Left renal pelvis (tissue), 4 donors: ENCODE measurements around the gene IL13. TPM values are rescaled to one million over a fixed set of nuclear protein-coding genes. Genes with fewer than 3 reads are reported as not detected.
"Not testable (repeated sequence)": the region's sequence is repeated elsewhere in the genome, so short reads cannot be mapped to it uniquely, and the experiment has no call there.

Experiments
- DNase-seq, 4 donors: peaks; one replicate each; pipeline ENCODE4 v3.0.0-alpha.2; 2013; ENCODE audit warnings: low read depth in 4 of 4, low spot score in 3 of 4
- polyA plus RNA-seq, 4 donors: library from polyadenylated mRNA; unstranded; fragments of 120-200 nt; gene quantifications; one replicate each; pipeline ENCODE4 v1.2.1, GENCODE V29; 2013; ENCODE audit not compliant: insufficient read length in 4 of 4

Gene IL13
- under 1 TPM in 1 of 4 donors, not detected in 3; 0.15 TPM for polyA plus RNA-seq

DNA sequence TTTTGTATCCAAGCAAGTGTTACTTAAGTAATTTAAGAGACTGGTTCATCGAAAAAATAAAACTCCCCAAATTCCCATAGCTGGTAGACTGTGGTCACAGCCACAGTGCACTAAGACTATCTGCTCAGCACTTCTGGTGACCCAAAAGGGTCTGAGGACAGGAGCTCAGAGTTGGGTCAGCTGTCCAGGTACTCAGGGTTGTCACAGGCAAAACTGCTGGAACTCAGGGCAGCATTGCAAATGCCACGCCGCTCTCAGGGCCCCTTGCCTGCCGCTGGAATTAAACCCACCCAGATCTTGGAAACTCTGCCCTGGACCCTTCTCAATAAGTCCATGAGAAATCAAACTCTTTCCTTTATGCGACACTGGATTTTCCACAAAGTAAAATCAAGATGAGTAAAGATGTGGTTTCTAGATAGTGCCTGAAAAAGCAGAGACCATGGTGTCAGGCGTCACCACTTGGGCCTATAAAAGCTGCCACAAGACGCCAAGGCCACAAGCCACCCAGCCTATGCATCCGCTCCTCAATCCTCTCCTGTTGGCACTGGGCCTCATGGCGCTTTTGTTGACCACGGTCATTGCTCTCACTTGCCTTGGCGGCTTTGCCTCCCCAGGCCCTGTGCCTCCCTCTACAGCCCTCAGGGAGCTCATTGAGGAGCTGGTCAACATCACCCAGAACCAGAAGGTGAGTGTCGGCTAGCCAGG is at the start of gene IL13:
TSS of gene IL13 (plus strand) at position 498 of the 705 bp plus-strand sequence. CDS start at position 512, 14 bp downstream.
- no peak for DNase-seq

DNA sequence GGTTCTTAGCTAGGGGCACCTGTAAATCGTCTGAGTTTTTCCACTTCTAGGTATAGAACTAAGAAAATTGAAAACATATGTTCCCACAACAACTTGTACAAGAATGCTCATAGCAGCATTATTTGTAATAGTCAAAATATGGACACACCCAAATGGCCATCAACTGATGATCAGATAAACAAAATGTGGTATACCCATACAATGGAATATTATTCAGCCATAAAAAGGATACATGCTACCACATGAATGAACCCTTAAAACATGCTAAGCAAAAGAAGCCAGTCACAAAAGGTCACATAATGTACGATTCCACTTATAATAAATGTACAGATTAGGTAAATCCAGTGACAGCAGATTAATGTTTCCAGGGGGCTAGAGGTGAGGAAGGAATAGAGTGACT is 46.0 kb upstream of the IL13 start:
- no peak for DNase-seq

DNA sequence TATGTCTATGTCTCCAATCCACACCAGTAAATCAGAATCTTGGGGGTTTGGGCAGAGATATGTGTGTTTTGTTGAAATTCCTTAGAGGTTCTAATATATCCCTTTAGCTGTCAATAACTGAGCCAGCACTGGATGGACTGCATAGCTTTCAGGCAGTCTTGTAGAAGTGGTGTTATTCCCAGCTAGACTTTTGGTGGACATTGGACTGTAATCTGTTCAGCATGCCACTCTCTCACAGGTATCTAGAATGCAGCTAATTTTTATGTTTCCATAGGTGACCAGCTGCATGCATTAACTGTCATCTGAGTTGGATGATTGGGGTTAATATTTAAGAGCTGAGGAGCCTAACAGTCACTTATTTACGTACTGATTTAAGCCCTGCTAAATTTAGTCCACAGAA is 45.1 kb upstream of the IL13 start:
- no peak for DNase-seq

DNA sequence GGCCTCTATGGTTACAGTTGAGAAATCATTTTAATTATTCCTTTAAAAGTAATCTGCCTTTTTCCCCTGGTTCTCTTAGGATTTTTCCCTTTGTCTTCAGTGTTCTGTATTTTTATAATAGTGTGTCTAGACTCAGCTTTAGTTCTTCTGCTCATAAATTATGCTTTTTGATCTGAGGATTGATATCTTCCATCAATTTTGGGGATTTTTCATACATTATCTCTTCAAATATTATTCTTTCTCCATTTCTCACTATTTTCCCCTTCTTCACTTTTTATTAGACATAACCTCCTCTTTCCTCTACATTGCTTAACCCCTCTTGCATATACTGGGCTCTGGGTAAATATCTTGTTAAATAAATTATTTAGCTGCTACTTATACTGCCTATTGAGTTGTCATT is 36.3 kb upstream of the IL13 start:
- DNase-seq: no peak

DNA sequence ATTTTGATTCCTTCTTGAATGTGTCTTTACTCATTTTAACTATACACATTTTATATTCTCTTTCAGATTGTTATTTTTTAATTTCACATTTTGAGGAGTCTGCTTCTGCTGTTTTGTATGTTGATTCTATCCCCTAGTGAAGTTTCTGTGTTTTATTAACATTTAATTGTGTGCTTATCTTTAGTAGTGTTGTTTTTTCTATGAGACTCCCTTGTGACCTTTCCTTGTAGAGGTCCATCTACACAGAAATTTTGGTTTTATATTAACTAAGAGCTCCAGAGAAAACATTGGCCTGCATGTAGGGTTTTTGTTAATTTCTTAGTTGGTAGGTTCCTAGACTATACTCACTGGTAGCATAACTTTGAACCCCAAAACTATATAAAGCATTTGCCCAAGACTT is 35.4 kb upstream of the IL13 start:
- DNase-seq: no peak

DNA sequence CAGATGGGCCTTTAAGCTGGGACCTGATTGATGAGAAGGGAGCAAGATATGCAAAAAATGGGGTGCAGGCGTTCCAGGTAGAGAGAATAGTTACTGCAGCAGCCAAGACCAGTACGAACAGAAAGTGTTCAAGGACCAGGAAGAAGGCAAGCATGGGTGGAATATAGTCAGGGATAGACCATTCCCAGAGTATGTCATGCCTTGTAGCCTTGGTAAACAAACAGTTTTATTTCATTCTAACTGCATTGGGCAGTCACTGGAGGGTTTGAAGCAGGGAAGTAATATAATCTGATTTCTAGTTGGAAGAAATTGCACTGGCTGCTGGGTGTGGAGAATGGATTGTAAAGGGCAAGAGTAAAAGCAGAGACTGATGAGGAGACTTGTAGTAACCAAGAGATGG is 30.5 kb upstream of the IL13 start:
- no peak for DNase-seq

DNA sequence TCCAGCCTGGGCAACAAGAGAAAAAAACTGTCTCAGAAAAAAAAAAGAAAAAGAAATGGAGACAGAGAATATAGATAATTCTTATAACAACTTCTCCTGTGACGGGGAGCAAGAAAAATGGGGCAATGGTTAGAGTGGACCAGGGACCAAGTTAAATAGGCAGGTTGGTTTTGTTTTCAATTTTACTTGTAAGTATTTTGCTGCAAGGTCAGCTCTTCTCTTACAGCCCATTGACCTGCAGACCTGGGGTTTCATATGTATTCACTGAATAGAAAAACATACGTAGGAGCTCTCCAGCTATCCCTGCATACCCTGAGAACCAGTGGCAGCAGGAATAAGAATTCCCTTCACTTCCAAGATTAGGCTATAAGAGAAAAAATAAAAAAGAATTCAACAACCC is 29.2 kb upstream of the IL13 start:
- no peak for DNase-seq

DNA sequence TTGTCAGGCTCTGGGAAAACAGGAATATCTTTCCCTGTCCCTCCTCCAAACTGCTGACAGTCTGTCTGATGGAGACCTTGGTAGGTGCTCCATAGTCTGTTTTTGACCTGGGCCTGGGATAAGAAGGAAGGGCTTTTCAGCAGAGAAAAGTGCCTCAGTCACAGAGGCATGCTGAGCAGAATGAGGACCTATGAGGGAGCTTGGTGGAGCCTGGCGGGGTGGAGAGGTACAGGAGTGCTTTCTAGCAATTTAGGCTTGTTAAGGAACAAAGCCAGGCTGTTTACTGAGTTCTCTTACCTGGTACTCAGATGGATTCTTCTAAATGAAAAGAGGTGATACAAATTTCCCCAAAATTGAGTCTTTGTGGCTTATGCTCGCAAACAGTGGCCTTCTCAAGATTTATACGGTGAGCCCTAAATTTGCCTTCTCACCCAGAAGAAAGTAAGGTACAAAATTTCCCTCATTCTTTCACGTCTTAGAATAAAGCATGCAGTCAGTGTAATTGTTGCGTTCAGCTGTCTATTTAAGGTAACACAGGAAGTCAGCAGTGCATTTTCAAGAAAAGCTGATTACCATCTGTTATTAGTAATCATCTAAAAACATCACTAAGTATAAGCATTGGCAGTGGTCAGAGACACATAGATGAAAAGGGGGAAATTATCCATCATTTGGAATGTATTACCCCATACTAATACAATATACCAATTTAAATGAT is 28.6 kb upstream of the IL13 start:
- DNase-seq: no peak

DNA sequence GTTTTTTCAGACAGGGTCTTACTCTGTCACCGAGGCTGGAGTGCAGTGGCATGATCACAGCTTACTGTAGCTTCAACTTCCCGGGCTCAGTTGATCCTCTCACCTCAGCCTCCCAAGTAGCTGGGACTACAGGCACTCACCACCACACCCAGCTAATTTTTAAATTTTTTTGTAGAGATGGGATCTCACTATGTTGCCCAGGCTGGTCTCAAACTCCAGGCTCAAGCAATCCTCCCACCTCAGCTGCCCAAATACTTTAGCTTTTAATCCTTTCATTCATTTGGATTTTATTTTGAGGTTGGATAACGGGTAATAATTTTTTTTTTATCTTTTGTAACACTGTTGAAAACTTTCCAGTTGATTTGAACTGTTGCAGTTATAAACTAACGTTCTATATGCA is 24.4 kb upstream of the IL13 start:
- DNase-seq: not testable (repeated sequence)

DNA sequence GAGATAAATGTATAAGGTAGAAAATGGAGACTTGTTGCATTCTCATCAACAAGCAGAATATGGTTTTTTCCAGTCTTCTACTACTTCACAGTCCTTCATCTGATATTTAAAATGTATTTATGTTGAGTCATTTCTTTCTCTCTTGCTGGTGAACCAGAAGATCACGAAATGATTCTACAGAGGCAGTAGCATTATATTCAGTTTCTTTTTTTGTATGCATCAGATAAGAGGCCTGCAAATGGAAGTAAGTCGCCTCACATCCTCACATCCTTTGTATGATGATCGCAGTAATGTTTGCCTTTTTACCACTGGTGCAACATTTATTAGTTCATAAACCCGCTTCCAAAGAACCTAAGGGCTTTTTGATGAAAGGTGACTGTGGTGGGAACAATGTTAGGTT is 22.1 kb upstream of the IL13 start:
- DNase-seq: no peak

DNA sequence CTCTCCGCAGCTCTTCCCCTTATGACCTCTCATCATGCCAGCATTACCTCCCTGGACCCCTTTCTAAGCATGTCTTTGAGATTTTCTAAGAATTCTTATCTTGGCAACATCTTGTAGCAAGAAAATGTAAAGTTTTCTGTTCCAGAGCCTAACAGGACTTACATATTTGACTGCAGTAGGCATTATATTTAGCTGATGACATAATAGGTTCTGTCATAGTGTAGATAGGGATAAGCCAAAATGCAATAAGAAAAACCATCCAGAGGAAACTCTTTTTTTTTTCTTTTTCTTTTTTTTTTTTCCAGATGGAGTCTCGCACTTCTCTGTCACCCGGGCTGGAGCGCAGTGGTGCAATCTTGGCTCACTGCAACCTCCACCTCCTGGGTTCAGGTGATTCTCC is 20.7 kb upstream of the IL13 start:
- no peak for DNase-seq

DNA sequence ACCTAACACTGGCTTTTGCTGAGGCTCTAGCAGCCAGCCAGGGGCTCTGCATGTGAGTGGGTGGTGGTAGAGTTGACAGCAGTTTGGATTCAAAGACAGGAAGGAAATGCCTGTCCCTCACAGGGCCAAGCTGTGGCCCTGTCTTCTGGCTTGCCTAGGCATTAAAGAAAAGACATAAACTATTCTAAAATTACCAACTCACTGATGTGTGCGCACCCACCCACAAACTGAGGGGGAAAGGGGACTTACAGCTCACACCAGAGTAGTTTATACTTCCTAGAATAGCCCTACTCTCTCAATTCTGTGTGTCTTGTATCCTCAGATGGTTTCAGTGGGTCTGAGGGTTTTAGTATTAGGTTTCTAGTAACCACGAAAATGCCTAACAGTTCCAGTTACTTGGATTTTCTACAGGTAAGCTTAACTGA is 18.3 kb upstream of the IL13 start:
- no peak for DNase-seq

DNA sequence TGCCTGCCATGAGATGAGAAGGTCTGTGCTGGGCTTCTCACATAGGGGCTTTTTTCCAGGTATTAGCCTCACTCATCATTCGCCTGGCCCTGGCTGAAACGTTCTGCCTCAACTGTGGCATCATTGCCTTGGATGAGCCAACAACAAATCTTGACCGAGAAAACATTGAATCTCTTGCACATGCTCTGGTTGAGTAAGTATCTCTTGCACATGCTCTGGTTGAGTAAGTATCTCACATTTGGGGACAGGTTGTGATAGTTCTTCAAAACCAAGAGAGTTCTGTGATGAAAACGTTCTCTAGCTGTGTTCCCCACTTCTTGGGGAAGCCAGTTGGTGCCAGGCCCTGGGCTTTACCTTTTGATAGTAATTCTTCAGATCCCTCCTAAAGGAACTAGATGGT is 17.4 kb upstream of the IL13 start:
- no peak for DNase-seq

DNA sequence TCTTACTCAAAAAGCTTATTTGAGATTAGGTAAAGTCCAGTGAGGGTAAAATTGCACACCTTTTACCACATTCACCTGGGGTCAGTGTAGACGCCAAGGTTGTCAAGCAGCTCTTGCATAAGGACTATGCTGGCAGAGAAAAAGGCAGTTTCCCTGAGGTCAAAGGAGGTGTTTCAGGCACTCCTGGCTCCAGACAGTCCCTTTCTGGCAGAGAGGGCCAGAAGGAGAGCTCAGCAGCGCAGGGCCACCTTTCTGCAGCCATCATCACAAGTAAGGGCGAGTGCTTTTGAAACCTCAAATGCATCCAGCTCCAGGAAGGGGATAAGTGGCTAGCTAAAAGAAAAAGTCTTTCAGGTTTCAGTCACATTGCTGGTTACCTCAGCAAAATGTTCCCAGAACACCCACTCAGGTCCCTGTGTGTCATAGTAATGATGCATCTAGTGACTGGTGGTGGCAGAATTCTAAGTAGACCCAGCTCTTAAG is 16.7 kb upstream of the IL13 start:
- DNase-seq: no peak

DNA sequence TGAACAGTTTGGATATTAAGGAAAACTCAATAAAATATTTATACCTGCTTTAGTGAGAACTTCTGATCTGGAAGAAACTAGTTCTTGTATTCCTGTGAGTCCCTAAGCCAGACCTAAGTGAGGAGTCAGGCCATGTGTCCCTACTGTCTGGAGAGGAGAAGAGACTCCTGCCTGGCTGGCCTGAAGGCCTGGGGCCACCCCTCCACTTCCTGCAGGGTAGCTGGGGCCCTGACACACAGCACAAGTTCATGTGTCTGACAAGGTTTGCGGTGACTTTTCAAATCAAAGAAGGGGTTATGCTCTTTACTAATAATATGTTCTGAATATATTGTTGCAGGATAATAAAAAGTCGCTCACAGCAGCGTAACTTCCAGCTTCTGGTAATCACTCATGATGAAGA is 16.1 kb upstream of the IL13 start:
- no peak for DNase-seq

DNA sequence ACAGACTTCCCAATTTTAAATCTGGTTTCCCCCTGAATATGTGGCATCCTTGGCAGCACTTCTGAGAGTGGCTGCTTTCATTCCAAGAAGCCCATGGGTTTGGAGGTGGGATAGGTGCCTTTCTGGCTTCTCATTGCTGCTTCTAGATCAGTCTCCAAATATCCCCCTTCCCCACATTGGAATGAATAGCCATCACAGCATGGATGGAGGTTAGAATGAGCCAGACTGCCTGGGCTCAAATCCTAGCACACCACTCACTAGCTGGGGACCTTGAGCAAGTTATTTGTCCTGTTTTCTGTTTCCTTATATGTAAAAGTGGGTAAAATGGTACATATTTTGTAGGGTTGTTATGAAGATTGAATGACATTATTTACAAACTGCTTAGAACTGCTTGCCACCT is 13.8 kb upstream of the IL13 start:
- DNase-seq: no peak

DNA sequence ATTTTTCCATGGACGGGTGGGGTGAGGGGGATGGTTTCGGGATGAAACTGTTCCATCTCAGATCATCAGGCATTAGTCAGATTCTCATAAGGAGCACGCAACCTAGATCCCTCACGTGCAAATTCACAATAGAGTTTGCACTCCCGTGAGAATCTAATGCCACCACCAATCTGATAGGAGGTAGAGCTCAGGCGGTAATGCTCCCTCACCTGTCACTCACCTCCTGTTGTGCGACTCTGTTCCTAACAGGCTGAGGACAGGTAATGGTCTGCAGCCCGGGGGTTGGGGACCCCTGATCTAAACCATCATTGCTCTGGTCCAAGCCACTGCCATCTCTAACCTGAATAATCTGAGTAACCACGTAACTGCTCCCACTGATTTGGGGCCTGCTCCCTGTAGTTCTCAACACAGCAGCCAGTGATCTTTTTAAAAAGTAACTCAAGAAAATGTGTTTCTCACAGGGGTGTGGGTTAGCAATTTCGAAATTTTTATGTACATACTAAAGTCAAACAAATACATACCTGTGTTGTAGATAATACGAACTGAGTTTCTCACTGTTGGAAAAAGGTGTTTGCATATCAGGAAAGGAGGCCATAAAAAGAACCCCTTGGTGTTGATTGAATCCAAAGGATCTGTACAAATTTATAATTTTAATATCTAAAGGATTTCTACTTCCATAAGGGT is 11.2 kb upstream of the IL13 start:
- no peak for DNase-seq

DNA sequence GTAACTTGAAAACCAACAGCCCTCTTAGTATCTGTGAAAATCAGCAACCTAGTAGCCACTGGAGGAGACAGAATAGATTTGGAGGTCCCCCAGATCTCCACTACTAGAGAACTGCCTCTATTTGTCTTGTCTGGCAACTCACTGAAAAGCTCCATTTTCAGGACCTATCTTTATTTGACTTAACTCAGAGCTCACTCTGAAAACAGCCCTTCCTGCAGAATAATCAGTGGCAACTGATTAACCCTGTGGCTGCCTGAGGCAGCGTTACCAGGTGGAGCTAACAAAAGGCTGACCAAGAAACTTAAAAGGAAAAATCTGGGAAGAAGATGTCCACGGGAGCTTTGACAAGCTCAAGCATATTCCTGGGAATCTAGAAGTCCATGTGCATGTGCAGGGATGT is 10.5 kb upstream of the IL13 start:
- DNase-seq: no peak

DNA sequence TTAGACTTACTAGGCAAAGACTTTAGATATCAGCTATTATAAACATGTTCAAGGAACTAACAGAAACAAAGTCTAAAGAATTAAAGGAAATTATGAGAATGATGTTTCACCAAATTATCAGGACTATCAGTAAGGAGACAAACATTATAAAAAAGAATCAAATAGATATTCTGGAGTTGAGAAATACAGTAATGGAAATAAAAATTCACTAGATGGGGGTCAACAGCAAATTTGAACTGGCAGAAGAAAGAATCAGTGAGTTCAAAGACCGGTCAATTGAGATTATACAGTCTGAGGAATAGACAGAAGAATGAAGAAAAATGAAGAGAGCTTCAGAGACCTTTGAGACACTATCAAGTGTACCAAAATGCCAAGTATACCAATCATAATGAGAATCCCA is 9.6 kb upstream of the IL13 start:
- no peak for DNase-seq

DNA sequence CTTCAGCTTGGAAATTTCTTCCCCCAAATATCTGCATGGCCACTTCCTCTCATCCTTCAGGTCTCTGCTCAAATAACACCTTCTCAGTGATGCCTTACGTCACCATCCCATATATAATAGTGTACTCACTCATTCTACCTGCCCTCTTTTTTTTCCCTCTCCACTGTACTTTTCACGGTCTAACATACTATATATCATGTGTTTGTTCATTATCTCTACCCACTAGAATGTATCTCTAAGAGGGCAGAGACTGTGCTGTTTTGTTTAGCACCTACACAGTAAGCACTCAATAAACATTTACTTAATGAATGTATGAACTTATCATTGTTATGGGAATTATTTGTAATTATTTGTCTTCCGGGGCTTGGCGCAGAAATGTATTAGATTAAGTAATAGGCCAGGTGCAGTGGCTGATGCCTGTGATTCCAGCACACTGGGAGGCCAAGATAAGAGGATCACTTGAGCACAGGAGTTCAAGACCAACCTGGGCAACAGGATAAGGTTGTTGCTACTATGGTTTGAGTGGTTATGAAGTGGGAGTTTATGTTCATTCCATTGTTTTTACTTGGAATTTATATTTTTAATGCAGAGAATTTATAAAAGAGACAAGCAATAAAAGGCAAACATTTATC is 6.0 kb upstream of the IL13 start:
- no peak for DNase-seq

DNA sequence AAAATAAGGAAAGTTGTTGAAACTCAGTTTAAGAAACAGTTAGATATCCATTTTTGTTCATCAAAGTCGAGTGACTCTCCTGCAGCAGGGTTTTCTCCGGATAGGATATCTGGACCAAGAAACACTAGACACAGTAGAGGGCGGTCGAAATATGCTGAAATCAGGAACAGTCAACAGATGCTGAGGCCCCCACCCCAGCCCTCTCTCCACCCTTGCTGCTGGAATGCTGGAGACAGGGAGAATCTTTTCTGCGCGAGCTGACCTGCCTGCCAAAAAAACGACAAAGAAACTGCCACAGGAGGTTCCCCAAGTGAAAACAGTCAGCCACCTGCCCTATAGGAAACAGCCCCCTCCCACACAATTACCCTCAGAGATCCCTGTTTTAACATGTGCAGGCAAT is 4.3 kb upstream of the IL13 start:
- DNase-seq: no peak
